ENCODE data around the gene DPYSL3. TPM values are rescaled to one million over a fixed set of nuclear protein-coding genes. Genes with fewer than 3 reads are reported as not detected.
A peak's percentile ranks its signal among the peaks of the same experiment; 100 is the strongest.

The DPYSL3 gene
- polyA plus RNA-seq, 1 donor from 2014 or later, result 689 TPM

DNA sequence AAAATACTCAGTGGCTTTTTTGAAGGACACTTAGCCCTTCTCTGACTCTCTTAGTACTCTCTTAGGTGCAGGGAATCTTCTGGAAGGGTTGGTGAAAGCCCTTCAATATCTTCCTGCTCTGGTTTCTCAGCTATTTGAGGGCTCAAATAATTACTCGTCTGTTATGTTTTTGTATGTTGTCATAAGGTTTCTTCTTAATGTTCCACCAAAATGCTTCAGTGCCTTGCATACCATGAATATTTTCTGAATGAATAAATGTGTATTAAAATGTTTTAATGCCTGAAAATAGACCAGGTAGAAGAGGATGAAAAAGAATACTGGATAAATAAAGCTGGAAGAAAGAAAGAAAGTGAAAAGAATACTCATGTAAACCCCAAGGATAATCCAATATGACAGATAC lies 150.8 kb downstream of the DPYSL3 start:
- no peaks in the 10 kb centered on the region for H3K79me2 ChIP-seq (replicated peaks; ENCODE audit: insufficient read depth, low read length)
- TF ChIP-seq, protein P1, sequence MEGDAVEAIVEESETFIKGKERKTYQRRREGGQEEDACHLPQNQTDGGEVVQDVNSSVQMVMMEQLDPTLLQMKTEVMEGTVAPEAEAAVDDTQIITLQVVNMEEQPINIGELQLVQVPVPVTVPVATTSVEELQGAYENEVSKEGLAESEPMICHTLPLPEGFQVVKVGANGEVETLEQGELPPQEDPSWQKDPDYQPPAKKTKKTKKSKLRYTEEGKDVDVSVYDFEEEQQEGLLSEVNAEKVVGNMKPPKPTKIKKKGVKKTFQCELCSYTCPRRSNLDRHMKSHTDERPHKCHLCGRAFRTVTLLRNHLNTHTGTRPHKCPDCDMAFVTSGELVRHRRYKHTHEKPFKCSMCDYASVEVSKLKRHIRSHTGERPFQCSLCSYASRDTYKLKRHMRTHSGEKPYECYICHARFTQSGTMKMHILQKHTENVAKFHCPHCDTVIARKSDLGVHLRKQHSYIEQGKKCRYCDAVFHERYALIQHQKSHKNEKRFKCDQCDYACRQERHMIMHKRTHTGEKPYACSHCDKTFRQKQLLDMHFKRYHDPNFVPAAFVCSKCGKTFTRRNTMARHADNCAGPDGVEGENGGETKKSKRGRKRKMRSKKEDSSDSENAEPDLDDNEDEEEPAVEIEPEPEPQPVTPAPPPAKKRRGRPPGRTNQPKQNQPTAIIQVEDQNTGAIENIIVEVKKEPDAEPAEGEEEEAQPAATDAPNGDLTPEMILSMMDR (IDR thresholded peaks at IDR 0.05; ENCODE audit: poor library complexity, severe bottlenecking), result no peak
- TF ChIP-seq RAD21 (conservative IDR thresholded peaks at IDR 0.05) (no peak), TAF1 (IDR thresholded peaks at IDR 0.05; ENCODE audit: low read depth) (no peak), EP300 (conservative IDR thresholded peaks at IDR 0.05; ENCODE audit: poor library complexity, severe bottlenecking) (no peak), POLR2AphosphoS5 (IDR thresholded peaks at IDR 0.05) (no peak)
- TF ChIP-seq, protein P2, sequence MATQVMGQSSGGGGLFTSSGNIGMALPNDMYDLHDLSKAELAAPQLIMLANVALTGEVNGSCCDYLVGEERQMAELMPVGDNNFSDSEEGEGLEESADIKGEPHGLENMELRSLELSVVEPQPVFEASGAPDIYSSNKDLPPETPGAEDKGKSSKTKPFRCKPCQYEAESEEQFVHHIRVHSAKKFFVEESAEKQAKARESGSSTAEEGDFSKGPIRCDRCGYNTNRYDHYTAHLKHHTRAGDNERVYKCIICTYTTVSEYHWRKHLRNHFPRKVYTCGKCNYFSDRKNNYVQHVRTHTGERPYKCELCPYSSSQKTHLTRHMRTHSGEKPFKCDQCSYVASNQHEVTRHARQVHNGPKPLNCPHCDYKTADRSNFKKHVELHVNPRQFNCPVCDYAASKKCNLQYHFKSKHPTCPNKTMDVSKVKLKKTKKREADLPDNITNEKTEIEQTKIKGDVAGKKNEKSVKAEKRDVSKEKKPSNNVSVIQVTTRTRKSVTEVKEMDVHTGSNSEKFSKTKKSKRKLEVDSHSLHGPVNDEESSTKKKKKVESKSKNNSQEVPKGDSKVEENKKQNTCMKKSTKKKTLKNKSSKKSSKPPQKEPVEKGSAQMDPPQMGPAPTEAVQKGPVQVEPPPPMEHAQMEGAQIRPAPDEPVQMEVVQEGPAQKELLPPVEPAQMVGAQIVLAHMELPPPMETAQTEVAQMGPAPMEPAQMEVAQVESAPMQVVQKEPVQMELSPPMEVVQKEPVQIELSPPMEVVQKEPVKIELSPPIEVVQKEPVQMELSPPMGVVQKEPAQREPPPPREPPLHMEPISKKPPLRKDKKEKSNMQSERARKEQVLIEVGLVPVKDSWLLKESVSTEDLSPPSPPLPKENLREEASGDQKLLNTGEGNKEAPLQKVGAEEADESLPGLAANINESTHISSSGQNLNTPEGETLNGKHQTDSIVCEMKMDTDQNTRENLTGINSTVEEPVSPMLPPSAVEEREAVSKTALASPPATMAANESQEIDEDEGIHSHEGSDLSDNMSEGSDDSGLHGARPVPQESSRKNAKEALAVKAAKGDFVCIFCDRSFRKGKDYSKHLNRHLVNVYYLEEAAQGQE (IDR thresholded peaks at IDR 0.05; ENCODE audit: borderline replicate concordance), result no peak
- H3K4me3 ChIP-seq (ENCODE audit: low read length), result no peak overlapping the region
- no peaks in the 10 kb centered on the region for H3K36me3 ChIP-seq (ENCODE audit: insufficient read depth, low read length)
- no peak overlapping the region for H3K27ac ChIP-seq (ENCODE audit: low read length)
- H3K4me2 ChIP-seq (ENCODE audit: low read length), result peak overlapping the region; percentile 9
- no peak overlapping the region for H3K9ac ChIP-seq (ENCODE audit: low read length)
- H2AFZ ChIP-seq (ENCODE audit: low read depth, low read length), result no peak overlapping the region
- H3K27me3 ChIP-seq (ENCODE audit: insufficient read depth, low read depth, low read length), result no peaks in the 10 kb centered on the region
- no peaks in the 10 kb centered on the region for H3F3A ChIP-seq (ENCODE audit: insufficient read depth, low read length, poor library complexity, severe bottlenecking)
- no peaks in the 10 kb centered on the region for H4K20me1 ChIP-seq (ENCODE audit: insufficient read depth)
- H3K9me2 ChIP-seq (ENCODE audit: insufficient read depth, low read length), result no peaks in the 10 kb centered on the region
- no peaks in the 10 kb centered on the region for H3K9me3 ChIP-seq (ENCODE audit: low read length)

DNA sequence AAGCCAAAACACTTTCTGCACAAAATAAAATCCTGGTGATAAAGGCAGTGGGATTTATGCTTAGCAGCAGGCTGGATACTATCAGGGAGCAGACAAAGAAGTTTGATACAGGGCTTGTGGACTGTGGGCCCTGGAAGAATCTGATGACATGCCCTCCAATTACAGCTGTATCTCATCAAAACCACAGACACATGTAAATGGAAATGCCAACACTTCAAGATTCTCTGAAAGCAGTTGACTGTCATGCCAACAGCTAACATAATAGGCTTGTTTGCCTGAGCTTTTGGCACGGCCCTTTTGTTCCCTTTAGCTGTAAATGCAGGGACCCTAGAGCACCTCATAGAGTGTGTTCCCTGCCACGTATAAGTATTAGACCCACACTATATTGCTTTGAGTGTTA lies 160.6 kb downstream of the DPYSL3 start:
- H3K9me2 ChIP-seq (ENCODE audit: insufficient read depth, low read length), result no peaks in the 10 kb centered on the region
- no peaks in the 10 kb centered on the region for H3K9me3 ChIP-seq (ENCODE audit: low read length)
- no peak overlapping the region for H3K9ac ChIP-seq (ENCODE audit: low read length)
- no peak for TF ChIP-seq RAD21 (conservative IDR thresholded peaks at IDR 0.05)
- TF ChIP-seq SMC3 (conservative IDR thresholded peaks at IDR 0.05; ENCODE audit: poor library complexity), result no peak
- no peak for TF ChIP-seq MXI1 (conservative IDR thresholded peaks at IDR 0.05; ENCODE audit: poor library complexity, severe bottlenecking)
- peak; percentile 13 for TF ChIP-seq EP300 (conservative IDR thresholded peaks at IDR 0.05; ENCODE audit: poor library complexity, severe bottlenecking)
- H3K27ac ChIP-seq (ENCODE audit: low read length), result no peak overlapping the region
- H2AFZ ChIP-seq (ENCODE audit: low read depth, low read length), result no peak overlapping the region
- H4K20me1 ChIP-seq (ENCODE audit: insufficient read depth), result no peaks in the 10 kb centered on the region
- H3K4me2 ChIP-seq (ENCODE audit: low read length), result no peak overlapping the region
- no peaks in the 10 kb centered on the region for H3K79me2 ChIP-seq (replicated peaks; ENCODE audit: insufficient read depth, low read length)
- H3K27me3 ChIP-seq (ENCODE audit: insufficient read depth, low read depth, low read length), result no peaks in the 10 kb centered on the region
- no peaks in the 10 kb centered on the region for H3K36me3 ChIP-seq (ENCODE audit: insufficient read depth, low read length)
- no peaks in the 10 kb centered on the region for H3F3A ChIP-seq (ENCODE audit: insufficient read depth, low read length, poor library complexity, severe bottlenecking)
- H3K4me3 ChIP-seq (ENCODE audit: low read length), result no peak overlapping the region

DNA sequence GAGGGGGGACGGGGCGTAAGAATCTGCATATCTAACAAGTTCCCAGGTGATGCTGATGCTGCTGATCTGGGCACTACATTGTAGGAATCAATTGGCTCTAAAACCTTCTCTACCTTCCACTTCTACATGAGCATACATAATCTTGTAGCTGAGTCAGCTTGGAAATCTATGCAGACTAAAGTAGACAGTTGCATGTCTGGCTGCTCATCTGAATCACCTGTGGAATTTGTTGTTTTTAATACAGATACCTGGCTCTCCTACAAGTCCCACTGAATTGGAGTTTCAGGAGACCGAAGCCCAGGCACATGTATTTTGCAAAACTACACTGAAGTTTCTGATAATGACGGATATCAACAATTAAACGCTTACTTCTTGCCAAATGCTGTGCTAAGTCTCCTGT lies 161.4 kb downstream of the DPYSL3 start:
- Histone ChIP-seq H3K79me2 (replicated peaks; ENCODE audit: insufficient read depth, low read length) (no peaks in the 10 kb centered on the region), H3K9me3 (ENCODE audit: low read length) (no peaks in the 10 kb centered on the region), H3F3A (ENCODE audit: insufficient read depth, low read length, poor library complexity, severe bottlenecking) (no peaks in the 10 kb centered on the region), H3K9me2 (ENCODE audit: insufficient read depth, low read length) (no peaks in the 10 kb centered on the region), H3K4me3 (ENCODE audit: low read length) (no peak overlapping the region), H4K20me1 (ENCODE audit: insufficient read depth) (no peaks in the 10 kb centered on the region), H3K9ac (ENCODE audit: low read length) (no peak overlapping the region), H2AFZ (ENCODE audit: low read depth, low read length) (no peak overlapping the region), H3K27ac (ENCODE audit: low read length) (no peak overlapping the region), H3K4me2 (ENCODE audit: low read length) (no peak overlapping the region), H3K27me3 (ENCODE audit: insufficient read depth, low read depth, low read length) (no peaks in the 10 kb centered on the region), H3K36me3 (ENCODE audit: insufficient read depth, low read length) (no peaks in the 10 kb centered on the region)
- TF ChIP-seq POLR2AphosphoS5 (IDR thresholded peaks at IDR 0.05) (no peak), SMC3 (conservative IDR thresholded peaks at IDR 0.05; ENCODE audit: poor library complexity) (no peak), TAF1 (IDR thresholded peaks at IDR 0.05; ENCODE audit: low read depth) (no peak), RAD21 (conservative IDR thresholded peaks at IDR 0.05) (no peak), MXI1 (conservative IDR thresholded peaks at IDR 0.05; ENCODE audit: poor library complexity, severe bottlenecking) (no peak), EZH2 (IDR thresholded peaks at IDR 0.05; ENCODE audit: borderline replicate concordance, insufficient read depth, low read length, poor library complexity, severe bottlenecking) (no peak), EP300 (conservative IDR thresholded peaks at IDR 0.05; ENCODE audit: poor library complexity, severe bottlenecking) (no peak)
- TF ChIP-seq, protein P1 (IDR thresholded peaks at IDR 0.05; ENCODE audit: poor library complexity, severe bottlenecking), result no peak
- TF ChIP-seq, protein P2 (IDR thresholded peaks at IDR 0.05; ENCODE audit: borderline replicate concordance), result no peak
